ENCODE results near the gene NCSTN.

NCSTN gene

GRCh38 chr1:160407839-160408801 lies 64.9 kb downstream of the NCSTN start:
- DNase-seq = no peak
